Right hindlimb (tissue), 1 donor: ENCODE data around the gene DOCK4.

Experiments
- DNase-seq: peaks from one replicate; pipeline ENCODE4 v3.0.0-alpha.2; 2018

DOCK4 gene

DNA sequence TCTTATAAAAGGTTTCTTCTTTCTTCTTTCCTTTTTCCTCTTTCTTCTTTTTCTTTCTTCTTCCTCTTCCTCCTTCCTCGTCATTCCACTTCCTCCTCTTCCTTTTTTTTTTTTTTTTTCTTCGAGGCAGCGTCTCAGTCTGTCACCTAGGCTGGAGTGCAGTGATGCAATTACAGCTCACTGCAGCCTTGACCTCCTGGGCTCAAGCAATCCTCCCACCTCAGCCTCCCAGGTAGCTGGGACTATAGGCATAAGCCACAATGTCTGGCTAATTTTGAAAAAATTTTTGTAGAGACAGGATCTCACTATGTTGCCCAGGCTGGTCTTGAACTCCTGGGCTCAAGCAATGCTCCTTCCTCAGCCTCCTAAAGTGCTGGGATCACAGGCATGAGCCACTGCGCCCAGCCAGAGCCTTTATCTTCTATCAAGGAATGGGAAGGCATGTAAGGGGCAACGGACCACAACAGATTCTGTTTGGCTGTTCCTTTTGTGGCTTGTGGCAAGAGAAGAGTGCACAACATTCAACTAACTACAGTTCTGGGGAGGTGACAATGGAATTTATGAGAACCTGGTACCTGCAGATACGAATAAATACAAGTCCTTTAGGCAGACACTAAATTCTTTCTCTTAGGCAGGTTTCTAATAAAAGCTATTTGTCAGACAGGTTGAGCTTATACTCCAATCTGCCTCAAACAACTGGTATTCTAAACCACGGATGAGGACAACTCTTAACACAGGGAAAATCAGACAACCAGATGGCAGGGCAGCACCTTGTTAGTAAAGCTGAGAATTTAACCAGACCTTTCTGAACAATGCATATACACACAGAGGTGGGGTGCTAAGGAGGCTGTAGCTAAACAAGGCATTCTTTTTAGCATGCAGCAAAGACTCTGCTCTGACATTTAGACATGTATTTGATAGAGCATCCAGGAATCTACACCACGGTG, 100.3 kb downstream of the DOCK4 start:
- DNase-seq = no peak

DNA sequence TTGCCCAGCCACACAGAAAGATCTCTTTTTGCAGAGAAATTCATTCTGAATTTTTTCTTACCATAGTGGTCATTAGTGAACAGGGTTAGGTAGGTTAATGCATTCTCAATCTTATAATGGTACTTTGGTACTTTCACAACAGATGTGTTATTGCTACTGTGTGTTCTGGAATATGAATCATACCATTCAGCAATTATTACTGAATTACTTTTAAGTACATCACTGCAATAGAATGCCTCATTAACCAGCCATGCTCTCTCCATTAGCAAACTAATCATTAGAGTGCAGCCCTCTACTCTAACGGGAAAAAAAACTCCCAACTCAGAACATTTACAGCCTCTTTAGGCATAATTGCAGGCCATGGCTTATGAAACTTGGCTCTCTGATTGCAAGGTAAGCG, 102.1 kb downstream of the DOCK4 start:
- no peak for DNase-seq

DNA sequence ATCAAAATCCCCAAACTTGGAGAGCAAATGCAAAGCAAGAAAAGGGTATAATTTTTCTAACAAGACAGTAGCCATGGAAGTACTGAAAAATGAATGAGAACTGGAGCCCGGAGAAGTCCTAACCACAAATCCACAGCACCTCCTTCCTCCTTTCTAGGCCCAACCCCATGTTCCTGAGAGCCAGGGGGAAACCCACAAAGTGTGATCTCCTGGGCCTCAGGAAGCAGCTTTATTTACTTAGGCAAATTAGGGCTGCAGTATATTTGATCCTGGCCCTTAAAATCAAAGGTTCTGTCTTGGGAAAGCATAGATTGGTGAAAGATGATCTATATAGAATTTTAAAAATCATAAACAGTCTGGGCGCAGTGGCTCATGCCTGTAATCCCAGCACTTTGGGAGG, 103.0 kb downstream of the DOCK4 start:
- peak; percentile 53 for DNase-seq

DNA sequence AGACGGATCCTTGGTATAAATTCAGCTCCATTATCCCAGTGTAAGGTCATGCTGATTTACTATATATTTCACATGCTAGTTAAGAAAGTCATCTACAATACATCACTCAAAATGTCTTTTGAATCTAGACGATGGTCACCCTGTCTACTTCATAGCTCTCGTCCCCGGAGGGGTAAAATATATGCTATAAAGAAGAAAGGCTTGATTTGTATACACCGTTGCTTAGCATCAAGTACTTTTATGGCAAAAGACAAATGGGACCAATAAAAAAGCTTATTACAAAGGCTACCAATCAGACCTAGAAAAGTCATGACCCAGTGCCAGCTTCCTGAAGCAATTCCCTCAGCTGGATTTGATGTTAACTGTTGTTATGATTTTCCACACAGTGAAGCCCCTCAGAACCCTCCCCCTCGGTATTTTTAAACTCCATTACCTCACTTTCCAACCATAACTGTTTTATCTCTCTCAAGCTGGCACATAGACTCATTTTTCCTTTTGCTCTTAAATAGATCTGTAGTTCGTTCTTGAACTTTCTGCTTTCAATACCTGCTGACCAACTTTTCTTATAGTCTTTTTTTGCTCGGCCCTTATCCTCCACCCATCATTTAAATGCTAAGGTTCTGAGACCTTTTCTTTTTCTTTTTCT, 104.9 kb downstream of the DOCK4 start:
- no peak for DNase-seq

DNA sequence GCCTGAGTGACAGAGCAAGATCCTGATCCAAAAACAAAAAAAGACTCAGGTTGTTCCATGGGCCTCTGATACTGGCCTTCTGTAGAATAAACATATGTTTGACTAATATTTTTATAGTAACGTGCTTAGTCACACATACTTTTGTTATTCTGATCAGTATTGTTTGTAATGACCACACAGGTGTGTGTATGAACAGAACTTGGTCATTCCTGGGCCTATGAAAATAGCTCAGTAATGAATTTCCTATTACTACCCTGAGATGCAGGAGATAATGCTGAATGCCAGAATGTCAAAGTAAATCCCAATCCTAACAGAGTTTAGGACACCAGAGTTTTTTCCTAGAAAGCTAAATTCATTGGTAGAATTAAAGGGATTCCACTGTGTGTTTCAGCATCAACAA, 108.7 kb downstream of the DOCK4 start:
- DNase-seq = no peak

DNA sequence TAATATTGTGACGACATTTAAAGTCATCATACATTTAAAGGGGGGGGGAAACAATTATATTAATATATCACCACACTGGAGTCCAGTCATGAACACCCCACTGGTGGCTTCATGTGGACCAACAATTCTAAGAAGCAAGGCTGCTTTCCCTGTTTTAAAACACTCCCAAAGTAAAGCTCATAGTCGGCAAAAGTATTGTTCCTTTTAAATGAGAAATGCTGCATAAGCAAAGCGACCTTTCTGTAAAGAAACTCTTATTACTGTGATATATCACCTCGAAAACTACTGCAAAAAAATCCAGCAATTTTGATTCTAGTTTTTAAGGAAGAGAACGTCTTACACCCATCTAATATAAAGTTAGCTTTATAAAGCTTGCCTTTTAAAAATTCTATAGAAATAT, 112.8 kb downstream of the DOCK4 start:
- DNase-seq = no peak

DNA sequence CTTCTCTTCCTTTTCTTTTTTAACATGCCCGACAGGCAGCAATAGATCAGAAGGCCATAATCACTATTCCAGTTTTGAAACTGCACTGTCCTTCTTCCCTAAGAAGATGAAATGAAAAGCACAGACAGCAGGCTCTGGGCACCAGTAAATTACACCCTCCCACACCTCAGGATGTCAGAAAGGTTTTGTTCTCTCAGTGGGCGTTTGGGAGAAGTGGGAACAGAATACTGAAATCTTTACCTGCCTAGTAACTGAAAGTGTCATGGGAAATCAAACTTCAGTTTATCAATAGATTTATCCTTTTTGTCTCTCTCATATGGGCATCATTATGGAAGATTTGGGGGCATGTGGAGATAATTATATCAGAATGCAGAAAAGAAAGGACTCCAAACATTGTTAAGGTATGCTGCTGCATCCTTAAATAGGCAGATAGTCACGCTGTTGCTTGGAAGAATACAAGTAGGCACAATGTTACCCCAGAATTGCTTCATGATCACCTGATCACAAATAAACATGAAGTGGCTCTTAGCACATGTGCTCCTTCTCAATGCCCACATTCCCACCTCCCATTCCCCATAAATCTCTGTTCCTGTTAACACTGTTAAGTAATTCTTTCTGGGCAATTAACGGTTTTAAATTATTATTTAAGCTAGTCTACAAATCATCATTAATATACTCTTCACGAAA, 113.3 kb downstream of the DOCK4 start:
- no peak for DNase-seq

DNA sequence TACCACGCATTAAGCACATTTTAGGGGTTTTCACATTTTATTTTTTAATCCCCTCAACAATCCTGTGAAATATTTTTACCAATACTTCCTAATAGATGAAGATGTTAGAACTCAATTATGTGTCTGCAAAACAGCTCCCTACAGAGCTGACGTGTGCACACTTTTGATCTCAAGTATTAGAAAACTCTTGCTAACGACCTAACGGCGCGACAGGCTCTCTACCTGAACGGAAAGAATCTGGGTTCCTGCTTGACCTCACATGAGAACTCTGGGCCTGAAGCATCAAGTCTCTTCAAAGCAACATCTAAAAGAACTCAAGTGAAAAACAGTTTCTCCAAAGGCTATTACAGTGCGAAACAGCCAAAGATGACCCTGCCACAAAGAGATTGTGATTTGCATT, 113.9 kb downstream of the DOCK4 start:
- no peak for DNase-seq

DNA sequence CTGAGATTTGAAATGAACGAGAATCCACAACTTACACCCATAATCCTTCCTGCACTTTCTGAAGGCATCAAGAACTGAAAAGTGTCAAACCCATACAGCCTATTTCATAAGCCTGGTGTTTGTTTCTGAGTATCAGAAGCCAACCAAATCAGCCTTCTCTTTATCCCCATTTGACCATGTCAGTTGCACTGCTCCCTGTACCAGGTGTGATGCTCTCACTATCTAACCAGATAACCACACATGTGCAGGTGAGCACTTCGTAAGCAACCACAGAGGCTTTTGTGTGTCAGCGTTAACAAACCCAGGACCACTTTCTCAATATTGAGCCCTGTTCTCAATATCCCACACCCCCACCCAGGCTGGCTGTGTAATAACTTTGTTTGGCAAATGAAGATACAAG, 114.4 kb downstream of the DOCK4 start:
- DNase-seq = no peak

DNA sequence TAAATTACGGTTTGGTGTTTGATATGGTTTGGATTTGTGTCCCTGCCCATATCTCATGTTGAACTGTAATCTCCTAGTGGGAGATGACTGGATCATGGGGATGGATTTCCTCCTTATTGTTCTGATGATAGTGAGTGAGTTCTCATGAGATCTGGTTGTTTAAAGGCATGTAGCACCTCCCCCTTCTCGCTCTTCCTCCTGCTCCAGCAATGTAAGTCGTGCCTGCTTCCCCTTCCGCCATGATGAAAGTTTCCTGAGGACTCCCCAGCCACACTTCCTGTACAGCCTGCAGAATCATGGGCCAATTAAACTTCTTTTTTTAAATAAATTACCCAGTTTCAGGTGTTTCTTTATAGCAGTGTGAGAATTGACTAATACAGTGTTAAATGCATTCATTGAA, 116.6 kb downstream of the DOCK4 start:
- no peak for DNase-seq

DNA sequence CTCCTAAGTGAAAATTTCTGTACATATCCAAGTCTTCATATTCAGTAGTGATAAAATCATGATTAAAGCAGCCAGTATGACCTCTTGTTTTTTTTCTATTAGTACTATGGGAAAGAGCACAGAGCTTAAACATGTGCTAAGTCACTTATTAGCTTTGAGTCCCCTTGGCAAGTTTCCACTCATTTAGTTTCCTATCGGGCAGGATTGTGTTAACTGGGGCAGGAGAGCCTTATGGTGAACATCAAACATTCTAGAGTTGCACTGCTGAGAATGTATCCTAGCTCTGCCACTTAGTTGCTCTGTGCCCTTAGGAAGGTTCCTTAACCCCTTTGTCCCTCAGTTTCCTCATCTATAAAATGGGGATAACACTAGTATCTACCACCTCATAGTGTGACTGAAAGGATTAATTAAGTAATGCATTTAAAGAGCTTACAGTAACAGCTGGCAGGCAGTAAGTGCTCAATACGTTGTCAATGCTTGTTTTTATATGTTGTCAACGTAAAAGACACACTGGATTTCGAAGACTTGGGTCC, 117.6 kb downstream of the DOCK4 start:
- no peak for DNase-seq

DNA sequence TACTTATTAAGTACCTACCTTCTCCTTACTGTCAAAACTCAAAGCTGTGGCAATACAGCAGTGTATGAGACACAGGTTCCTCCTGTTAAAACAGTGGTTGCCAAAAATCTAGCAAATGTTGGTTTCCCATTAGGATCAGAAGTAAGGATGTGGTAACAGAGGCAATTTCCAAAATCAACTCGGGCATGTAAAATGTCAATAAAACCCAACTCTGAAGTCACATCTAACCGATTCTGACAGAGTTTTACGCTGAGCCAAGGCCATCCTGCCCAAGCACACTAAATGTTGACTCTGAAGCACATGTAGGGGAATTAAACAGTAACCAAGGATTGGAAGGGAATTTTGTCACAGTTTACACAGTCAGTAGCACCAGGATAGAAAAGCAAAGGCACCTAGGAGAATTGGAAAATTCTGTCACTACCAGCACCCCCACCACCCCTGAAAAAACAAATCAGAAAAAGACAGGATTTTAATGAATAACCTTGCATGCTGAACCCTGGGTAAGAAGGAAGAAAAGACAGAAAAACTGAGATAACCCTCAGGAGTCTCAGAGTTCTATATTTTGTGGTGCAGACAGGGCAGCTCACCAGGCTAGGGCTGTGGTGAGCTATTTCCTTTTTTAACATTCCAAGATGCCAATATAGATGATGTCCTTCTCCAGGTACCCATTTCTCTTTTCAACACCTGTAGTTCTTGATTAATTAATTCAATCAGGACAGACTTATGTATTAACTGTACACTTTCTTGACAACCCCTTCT, 119.5 kb downstream of the DOCK4 start:
- DNase-seq = no peak

DNA sequence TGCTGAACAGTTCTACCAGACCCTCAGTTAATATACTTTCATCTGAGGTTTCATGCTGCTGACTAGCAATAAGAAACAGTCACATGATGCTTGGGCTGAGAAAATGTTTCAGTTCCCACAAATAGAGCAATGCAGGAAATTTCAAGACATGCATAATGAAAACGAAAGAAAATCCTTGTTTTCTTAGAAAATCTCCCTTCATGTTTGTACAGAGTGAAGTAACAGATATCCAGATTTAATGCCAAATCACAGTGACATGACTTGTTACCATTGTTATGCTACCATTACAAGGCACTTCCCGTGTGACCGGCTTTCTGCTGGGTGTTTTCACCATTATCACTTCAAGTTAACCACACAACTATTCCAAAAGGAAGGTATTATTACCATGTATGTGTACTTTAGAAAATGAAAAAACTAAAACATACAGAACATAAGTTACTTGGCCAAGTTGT, 121.7 kb downstream of the DOCK4 start:
- DNase-seq = no peak

DNA sequence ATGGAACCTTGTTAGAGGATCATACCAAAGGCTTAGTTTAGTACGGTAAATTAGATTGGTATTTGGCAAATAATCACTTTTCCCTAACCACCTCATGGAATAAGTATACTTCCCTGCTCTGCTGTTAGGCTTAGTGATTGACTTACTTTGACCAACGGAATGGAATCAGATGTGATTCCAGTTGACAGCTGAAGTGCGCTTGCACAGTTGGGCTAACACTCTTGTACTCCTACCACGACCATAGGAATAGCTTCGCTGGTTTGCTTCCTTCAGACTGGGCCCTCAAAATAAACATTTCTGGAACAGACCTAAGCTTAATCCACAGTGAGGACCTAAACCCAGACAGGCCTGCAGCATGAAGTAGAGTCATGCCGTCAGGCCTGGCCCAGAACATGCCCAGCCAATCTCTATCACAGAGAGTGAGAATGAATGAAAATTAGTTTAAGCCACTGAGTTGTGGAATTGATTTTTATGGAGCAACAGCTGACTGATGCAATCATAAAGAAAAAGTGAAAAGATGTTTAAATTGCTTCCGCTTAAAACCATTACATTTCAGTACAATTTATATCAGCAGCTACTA, 122.3 kb downstream of the DOCK4 start:
- no peak for DNase-seq

DNA sequence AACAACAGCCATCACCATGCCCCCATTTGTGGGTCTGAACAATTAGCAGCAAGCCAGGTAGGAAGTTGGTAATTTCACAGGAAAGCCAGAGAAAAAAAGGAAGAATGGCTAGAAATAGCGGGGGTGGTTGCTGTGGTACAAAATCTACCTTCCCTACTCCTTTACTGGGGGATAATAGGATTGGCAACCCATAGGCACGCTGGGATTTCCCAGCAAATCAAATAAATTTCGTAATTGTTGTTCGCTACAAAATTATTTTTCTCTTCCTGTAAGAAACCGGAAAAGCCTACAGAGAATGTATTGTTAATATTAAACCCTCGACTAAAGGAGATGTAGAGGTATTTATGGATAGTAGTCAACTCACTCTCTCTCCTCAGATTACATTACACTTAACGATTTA, 123.9 kb downstream of the DOCK4 start:
- no peak for DNase-seq

DNA sequence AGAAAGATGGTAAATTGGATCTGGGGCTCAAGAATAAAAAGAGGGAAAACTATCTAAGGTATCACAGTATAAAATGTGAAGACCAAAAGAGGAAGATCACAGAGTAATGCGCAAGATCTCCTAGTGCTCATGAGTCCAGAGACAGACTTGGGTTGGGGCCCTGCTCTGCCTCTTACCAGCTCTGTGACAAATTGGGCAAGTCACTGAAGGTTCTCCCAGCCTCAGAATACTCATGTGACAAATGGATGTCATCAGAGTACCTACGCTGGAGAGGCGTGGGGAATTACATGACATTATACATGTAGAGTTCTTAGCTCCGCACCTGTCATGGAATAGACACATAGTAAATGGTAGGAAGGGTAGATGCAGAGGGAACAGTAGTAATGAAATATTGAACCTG, 124.4 kb downstream of the DOCK4 start:
- DNase-seq = no peak

DNA sequence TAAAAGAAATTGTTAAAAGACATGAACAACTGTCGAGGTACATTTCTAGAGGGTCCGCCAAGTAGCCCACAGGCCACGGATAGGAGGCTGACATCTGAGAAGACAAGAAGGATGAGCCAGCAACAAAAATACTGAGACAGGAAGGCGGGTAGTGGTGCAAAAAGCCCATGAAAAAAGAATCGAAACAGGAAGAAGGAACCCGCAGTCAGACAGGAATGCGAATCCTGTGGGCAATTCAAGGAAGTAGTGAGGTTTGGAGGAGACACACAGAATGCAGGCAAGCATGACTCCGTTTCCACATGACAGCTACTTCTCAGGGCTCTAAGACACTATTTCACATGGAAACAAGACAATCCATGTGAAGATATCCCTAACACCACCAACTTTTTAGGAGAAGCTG, 125.2 kb downstream of the DOCK4 start:
- DNase-seq = no peak

DNA sequence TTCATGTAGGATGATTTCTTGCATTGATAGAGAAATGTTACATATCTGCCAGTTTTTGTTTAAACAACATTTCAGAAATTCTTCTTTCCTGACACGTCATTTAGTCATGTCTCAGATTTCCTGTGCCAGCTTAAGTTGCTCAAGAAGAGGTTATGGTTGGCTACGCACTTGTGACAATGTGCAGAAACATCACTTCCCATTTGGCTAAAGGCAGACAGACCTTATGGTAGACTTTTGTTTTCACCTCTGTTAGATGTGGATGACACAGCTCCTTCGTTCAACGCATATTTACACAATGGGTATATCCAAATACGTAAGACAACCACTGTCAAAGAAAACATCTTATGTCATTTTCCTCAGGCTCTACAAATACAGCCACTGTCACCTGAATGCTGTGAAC, 125.8 kb downstream of the DOCK4 start:
- no peak for DNase-seq

DNA sequence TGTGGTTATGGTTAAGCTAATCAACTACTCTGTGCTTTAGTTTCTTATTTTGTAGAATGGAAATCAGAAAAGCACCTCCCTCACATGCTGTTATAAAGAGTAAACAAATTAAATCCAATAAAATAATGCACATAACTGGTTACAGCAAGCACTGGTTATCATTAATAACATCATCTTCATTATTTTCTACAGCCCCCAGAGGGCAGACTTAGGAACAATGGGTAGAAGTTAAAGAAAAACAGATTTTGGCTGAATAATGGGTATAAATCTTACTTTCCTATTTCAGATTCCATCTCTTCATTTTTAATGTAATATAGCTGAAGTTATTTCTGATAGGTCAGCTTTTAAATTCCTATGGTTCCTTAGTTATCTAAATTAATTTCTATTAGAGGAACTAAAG, 126.5 kb downstream of the DOCK4 start:
- no peak for DNase-seq

DNA sequence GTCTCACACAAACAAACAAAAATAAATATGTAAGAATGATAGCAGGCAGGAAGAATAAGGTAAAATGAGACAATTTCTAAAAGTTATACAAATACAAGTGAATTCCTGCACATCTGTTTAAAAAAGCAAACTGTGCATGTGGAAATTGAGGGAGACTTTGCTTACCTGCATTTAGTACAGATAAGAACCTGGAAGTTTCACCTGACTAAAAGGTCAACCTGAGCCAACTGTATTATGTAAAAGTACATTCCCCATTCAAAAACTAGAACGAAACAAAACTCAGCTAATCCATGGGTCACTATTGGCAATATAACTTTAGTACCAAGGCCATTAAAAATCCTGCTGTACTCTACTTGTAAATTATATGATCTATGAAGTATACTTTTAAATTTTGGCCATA, 127.1 kb downstream of the DOCK4 start:
- DNase-seq = no peak

DNA sequence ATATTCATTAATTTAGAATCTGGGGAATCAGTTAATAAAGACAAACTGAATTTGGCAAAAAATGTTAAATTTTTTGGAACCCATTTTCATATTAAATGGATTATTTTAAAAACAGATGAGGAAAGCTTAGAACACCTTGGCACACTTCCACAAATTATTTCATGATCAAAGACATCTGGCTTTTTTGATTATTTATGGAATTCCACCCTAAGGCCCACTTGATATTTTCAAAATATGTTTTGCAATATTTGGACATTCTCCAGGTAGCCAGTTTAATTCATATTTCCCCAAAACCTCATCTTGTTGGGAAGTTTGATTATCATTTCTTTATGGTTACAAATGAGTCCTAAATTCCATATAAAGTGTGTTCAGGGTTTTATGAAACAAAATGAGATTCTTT, 129.9 kb downstream of the DOCK4 start:
- no peak for DNase-seq

DNA sequence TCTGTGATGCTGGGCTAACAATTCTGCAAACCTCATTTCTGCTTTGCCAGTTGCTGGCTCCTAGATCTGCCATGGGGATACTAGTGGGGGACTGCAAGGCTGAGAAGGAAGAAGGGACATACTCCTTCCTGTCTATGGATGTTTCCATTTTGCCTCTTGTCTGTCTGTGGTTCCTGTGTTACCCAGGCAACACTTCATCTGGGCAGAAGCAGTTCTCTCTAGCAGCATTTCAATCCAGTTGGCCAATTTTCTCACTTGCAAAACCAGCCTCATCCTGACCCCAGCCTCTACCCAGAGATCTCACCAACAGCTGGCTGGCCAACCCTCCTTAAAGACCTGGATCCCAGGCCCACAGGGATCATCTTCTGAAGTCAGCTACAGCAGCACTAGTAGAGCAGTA, 131.7 kb downstream of the DOCK4 start:
- DNase-seq = no peak
